ENCODE data around the gene PHLDA3. TPM values are rescaled to one million over a fixed set of nuclear protein-coding genes. Genes with fewer than 3 reads are reported as not detected.
A peak's percentile ranks its signal among the peaks of the same experiment; 100 is the strongest.
"Not testable (repeated sequence)": the region's sequence is repeated elsewhere in the genome, so short reads cannot be mapped to it uniquely, and the experiment has no call there.

The PHLDA3 gene
- total RNA-seq, 2 donors from 2014 or later, result 13.1 to 21.2 TPM

DNA sequence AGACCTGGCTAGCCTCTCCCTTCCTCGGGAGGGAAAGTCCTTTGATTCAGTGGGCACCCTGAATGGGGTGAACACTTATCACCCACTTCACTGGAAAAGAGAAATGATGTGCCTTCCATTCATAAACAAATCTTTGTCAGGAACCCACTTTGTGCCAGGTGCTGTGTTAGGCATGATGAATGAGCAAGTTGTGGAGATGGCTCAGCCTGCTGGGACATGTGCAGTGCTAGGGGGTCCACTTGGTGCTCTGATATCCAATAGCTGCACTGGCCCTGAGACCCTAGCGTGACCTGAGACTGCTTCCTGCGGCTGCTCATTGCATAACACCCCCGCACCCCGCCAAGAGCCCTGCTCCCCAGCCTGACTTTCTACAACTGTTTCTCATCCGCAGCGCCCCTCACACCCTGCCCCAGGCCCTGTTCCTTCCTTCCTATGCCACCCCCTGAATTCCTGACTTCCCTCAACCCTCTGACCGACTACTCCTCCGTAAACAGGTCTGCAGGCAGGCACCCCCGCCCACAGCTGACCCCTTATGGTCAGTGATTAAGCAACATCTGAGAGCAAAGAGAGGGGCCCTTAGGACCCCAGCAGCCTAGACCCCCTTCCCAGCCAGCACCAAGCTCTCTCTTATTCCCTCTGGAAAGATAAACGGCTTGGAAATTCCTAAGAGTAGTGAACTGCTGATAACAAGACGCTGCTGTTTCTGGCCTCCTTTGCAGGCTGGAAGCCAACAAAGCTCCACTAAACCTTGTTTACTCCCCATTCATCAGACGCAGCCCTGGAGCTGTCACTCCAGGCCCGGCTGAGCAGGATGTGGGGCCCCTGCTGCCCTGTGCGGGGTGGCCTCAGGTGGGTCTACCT lies 25.0 kb upstream of the PHLDA3 start:
- no peaks in the 10 kb centered on the region for H3K27me3 ChIP-seq
- no peaks in the 10 kb centered on the region for H3K9me3 ChIP-seq
- no peak for DNase-seq
- H3K9ac ChIP-seq (ENCODE audit: low read depth in 2 of 2, low read length in 2 of 2), result peak overlapping the region in 1 of 2 donors; percentile 8
- H3K4me3 ChIP-seq, result no peak overlapping the region
- TF ChIP-seq, protein P1, sequence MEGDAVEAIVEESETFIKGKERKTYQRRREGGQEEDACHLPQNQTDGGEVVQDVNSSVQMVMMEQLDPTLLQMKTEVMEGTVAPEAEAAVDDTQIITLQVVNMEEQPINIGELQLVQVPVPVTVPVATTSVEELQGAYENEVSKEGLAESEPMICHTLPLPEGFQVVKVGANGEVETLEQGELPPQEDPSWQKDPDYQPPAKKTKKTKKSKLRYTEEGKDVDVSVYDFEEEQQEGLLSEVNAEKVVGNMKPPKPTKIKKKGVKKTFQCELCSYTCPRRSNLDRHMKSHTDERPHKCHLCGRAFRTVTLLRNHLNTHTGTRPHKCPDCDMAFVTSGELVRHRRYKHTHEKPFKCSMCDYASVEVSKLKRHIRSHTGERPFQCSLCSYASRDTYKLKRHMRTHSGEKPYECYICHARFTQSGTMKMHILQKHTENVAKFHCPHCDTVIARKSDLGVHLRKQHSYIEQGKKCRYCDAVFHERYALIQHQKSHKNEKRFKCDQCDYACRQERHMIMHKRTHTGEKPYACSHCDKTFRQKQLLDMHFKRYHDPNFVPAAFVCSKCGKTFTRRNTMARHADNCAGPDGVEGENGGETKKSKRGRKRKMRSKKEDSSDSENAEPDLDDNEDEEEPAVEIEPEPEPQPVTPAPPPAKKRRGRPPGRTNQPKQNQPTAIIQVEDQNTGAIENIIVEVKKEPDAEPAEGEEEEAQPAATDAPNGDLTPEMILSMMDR (IDR thresholded peaks at IDR 0.05), result no peak
- peak overlapping the region; percentile 11 for H3K27ac ChIP-seq
- intact Hi-C loops (cut with DNase I), result no loop called here
- H3K4me1 ChIP-seq, result no peaks in the 10 kb centered on the region
- peaks cover 6% of the 10 kb centered on the region for H3K36me3 ChIP-seq

DNA sequence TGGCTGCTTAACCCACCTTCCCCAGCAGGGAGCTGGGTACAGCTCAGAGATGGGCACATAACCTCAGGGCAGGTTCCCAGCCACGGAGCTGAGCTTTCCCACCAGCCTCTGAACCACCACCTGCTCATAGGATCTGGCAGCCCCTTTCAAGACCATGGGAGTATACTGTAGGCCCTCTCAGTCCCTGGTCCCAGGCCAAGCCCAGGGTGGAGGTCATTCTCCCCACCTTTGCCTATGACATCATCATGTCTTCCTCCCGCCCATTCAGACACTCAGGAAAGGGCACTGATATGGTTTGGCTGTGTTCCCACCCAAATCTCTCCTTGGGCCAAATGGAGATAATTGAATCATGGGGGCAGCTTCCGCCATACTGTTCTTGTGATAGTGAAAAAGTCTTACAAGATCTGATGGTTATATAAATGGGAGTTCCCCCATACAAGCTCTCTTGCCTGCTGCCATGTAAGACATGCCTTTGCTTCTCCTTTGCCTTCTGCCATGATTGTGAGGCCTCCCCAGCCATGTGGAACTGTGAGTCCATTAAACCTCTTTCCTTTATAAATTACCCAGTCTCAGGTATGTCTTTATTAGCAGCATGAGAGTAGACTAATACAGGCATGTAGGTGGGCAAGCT lies 24.2 kb upstream of the PHLDA3 start:
- intact Hi-C loops (cut with DNase I); H3K4me1 ChIP-seq; DNase-seq; H3K9ac ChIP-seq (ENCODE audit: low read depth in 2 of 2, low read length in 2 of 2); H3K36me3 ChIP-seq; H3K9me3 ChIP-seq; H3K4me3 ChIP-seq; H3K27ac ChIP-seq; H3K27me3 ChIP-seq: not testable (repeated sequence)

DNA sequence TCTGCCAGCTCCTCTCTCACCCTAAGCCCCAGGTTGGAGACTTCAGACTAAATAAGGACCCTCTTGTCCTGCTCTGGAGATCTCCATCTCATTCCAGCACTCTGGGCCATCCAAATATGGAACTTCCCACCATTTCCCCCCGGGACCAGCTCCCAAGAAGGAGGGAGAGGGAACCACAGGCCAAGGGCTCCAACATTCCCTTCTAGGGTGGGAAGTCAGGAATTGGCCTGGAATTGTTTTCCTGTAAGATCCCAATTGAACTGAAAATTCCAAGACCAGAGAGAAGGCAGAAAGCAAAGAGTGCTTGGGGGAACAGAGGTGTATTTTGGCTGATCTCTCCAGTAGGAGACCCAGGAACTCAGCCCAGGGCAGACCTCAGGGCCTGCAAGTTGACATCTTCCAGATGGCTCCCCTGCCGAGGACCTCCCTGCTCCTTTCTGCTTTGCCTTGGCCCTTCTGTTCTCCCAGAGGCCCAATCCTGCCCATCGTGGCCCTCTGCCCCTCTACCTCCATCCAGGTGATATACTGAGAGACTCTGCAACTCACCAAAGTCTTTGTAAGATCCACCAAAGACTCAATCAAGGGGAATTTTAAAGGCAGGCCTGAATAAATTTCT lies 23.0 kb upstream of the PHLDA3 start:
- Histone ChIP-seq H3K9ac (ENCODE audit: low read depth in 2 of 2, low read length in 2 of 2) (no peak overlapping the region), H3K27ac (peak overlapping the region; percentile 25), H3K9me3 (no peaks in the 10 kb centered on the region), H3K4me1 (no peaks in the 10 kb centered on the region), H3K4me3 (no peak overlapping the region), H3K36me3 (peaks cover 10% of the 10 kb centered on the region), H3K27me3 (no peaks in the 10 kb centered on the region)
- intact Hi-C loops (cut with DNase I), result no loop called here
- TF ChIP-seq, protein P1 (IDR thresholded peaks at IDR 0.05), result no peak
- DNase-seq, result no peak

DNA sequence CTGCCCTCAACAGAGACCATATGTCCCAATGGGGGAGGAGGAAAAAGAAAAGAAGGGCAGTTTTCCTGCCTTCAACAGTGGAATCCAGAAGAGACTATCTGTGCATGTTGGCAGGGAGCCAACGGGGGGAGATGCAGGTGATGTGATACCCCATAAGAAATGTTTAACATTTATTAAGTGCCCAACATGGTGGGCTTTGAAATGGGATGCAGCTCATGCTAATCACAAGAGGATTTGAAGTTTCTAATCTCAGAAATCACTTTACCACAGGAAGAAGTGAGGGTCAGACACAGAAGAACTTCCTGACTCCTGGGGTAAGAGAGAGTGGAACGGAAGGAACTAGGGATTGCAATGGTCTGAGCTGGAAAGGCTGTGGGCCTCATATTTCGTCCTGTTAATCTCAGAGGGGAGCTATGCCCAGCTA lies 21.7 kb upstream of the PHLDA3 start:
- intact Hi-C loops (cut with DNase I), result no loop called here
- no peaks in the 10 kb centered on the region for H3K4me1 ChIP-seq
- TF ChIP-seq, protein P1 (IDR thresholded peaks at IDR 0.05), result no peak
- H3K27me3 ChIP-seq, result no peaks in the 10 kb centered on the region
- peaks cover 10% of the 10 kb centered on the region for H3K36me3 ChIP-seq
- H3K9ac ChIP-seq (ENCODE audit: low read depth in 2 of 2, low read length in 2 of 2), result no peak overlapping the region
- no peaks in the 10 kb centered on the region for H3K9me3 ChIP-seq
- DNase-seq, result no peak
- no peak overlapping the region for H3K27ac ChIP-seq
- H3K4me3 ChIP-seq, result no peak overlapping the region

DNA sequence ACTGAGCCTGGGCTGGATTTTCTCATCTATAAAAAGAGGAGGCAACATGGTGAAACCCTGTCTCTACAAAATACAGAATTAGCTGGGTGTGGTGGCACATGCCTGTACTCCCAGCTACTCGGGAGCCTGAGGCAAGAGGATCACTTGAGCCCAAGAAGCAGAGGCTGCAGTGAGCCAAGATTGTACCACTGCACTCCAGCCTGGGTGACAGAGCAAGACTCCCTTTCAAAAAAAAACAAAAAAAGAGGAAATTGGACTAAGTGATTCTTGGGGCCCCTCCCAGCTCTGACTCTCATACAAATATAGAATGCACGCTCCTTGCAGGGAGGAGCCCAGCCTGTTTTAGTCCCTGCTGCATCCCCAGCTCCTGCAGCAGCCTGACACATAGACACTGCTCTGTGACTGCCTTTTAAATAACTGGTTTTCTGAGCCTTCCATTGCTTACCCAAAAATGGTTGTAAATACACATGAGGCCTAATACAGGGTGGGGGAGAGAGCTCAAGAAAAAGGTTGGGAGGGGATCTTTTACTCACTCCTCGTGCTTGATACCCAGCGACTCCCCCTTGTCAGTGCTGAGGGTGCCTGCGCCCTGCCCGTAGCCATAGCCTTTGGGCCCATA lies 20.8 kb upstream of the PHLDA3 start:
- intact Hi-C loops (cut with DNase I), result no loop called here
- Histone ChIP-seq H3K36me3 (peaks cover 12% of the 10 kb centered on the region), H3K9me3 (no peaks in the 10 kb centered on the region), H3K4me3 (no peak overlapping the region), H3K4me1 (no peaks in the 10 kb centered on the region), H3K27me3 (no peaks in the 10 kb centered on the region), H3K9ac (ENCODE audit: low read depth in 2 of 2, low read length in 2 of 2) (no peak overlapping the region), H3K27ac (peak overlapping the region; percentile 47)
- no peak for DNase-seq
- TF ChIP-seq, protein P1 (IDR thresholded peaks at IDR 0.05), result no peak
